COLO668 (cell line): ENCODE data around the gene CALCR.
A peak's percentile ranks its signal among the peaks of the same experiment; 100 is the strongest.
"Not testable (repeated sequence)": the region's sequence is repeated elsewhere in the genome, so short reads cannot be mapped to it uniquely, and the experiment has no call there.

ENCODE experiments used
- DNase-seq: peaks from one replicate; lab custom pipeline; 2025; ENCODE audit not compliant: unreplicated experiment; lab: John Stamatoyannopoulos, UW

CALCR gene

GRCh38 chr7:93574646-93575554, at the start of gene CALCR:
TSS of gene CALCR (minus strand) at chr7:93574724. CDS start at chr7:93486981, 87,743 bp downstream.
- peak; percentile 44 for DNase-seq

DNA sequence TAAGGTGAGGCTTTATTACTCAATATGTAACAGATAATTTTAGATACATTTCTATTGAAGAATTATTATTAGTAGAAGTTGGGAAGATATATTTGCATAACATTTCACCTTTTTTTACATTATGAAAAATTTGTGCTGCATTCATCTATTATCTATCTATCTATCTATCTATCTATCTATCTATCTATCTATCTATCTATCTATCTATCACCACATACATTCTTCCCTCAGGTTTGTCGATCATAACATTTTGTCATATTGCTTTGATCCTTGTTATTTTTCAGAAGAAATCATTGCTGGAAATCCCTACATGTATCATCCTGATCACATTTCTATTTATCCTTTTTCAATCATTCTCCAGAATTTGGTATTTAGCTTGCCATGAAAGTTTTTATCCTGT, 49.3 kb upstream of the CALCR start:
- DNase-seq = no peak

DNA sequence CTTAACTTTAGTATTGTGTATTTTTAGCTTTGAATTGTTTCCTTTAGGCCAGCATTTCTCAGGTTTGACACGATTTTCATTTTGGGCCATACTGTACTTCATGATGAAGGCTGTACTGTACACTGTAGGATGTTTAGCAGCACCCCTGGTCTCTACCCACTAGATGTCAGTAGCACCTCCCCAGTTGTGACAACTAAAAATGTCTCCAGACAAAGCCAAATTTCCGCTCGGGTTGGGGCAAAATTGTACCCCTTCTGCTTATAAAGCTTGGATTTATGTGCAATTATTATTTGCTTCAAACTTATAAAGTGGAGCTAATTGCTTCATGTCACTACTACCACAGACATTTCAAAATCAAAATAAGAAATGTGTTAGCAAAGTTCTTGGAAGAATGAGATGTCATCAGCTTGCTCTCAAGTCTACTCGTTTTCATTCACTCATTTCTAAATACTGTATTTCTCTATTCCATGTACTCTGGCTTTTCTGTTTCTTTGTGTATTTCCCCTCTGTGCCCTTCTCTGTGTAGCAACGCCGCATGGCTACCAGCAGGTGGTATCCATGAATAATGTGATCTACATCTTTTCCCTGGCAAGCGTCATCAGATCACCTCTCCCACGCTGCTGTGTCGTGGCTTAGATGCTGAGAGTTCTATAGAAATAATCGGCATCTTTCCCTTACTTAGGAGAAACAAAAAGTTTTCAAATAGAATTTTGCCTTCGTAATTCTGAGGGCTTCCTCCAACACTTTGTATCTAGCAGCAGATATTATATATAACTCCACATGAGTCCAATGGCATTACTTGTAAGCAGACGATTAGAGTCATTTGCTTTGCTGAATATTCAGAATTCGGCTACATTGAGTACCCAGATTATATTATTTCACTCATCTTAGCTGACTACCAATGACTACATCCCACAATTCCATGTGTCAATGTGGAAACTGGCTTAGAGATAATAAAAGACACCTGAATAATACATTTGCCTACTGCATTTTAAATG, 47.8 kb upstream of the CALCR start:
- DNase-seq = peak; percentile 11

- no peak for DNase-seq
Measured at GRCh38 chr7:93620864-93621263, 46.3 kb upstream of the CALCR start.

DNA sequence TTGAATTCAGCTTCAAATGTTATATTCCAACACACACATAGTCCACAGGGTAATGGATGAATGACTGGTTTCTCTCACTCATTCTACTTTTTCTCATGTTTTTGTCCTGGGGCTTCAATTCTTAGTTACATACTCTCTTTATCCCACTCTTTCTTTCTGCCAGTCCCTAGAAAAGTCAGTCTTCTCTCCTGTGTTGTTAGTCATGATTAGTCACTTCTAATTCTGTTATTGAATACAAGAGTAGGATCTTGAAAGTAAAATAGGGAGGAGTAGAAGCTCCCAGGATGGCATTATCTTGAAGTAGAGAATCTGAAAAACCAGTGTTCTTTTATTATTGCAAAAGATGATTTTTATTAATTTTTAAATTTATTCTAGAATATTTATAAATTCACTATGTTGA, 45.5 kb upstream of the CALCR start:
- no peak for DNase-seq

DNA sequence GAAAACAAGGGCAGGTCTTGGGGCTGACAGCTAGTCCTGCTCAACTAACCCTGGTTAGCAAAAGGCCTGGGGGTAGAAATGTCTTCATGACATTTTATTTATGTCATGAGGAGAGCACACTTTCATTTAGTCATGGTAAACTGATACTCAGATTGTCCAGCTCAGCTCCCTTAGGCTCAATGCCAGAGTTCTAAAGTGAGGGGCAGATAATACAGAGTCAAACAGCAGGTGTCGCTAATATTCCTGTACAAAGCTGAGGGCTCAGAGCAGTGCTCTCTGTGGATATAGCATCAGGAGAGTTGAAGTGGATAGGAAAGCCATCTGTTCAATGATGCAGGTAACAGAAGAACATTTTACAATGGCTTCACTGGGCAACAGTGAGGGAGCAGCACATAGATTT, 26.8 kb upstream of the CALCR start:
- DNase-seq = no peak

DNA sequence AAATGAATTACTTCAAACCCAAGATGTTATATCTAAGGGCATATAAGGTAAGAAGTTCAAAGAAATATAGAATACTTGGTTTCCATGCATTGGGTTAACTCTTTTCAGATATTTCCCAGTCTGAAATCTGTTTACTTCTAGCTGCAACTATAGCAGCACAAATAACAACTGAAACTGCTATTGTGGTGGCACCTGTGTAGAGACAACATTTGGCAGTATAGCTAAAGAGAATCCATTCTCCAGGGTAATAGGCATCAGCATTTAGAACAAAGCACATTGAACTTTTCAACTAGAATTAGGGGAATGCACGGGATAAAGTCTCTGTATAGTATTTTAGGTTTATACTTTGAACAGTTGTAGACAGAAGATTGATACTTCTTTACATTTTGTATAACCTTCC, 19.7 kb upstream of the CALCR start:
- DNase-seq = no peak

GRCh38 chr7:93592588-93593266, 18.2 kb upstream of the CALCR start:
- no peak for DNase-seq

GRCh38 chr7:93591224-93592050, 16.9 kb upstream of the CALCR start:
- not testable (repeated sequence) for DNase-seq

GRCh38 chr7:93586479-93586865, 11.9 kb upstream of the CALCR start:
- not testable (repeated sequence) for DNase-seq

- DNase-seq = not testable (repeated sequence)
Measured at GRCh38 chr7:93585694-93586478, 11.4 kb upstream of the CALCR start.

DNA sequence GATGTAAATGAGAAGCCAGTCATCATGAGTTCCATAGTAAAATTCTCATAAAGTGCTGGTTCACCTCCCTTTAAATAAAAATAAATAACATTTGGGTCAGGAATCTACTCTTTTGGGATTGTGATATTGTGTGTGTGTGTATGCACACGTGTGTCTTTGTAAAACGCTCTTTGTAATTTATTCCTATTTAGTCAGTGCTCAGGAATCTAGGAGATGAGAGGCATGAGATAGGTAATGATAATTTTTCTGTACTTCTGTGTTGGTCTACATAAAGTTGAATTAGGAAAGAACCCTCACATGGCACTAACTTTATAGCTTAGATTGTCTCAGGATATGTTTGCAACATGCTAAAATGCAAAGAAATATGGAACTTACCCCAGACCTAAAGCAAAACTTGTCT, 4.9 kb upstream of the CALCR start:
- no peak for DNase-seq

DNA sequence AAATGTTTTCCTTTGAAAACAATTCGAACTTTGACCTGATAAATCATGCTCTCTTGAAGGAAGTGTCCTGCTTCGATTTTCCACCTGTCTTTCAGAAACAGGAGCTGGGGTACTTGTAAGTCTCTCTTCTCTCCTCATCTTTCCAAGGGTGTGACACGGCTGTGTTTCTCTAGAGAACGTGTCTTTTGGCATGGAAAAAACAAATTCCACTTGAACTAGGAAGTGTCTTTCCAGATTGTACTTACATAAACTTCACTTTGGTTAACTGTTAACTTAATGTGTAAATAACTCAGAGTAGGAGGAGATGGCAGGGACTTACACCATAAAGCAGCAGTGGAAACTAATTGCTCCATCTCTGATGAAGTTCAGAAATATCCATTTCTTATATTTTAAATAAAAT, 4.2 kb upstream of the CALCR start:
- DNase-seq = no peak

- no peak for DNase-seq
Measured at GRCh38 chr7:93575555-93576399, 1.3 kb upstream of the CALCR start.

GRCh38 chr7:93574269-93574645, 267 bp downstream of the CALCR start:
- DNase-seq = no peak

- no peak for DNase-seq
Measured at GRCh38 chr7:93569189-93569588, 5.3 kb downstream of the CALCR start.

GRCh38 chr7:93566876-93567275, 7.6 kb downstream of the CALCR start:
- DNase-seq = no peak

DNA sequence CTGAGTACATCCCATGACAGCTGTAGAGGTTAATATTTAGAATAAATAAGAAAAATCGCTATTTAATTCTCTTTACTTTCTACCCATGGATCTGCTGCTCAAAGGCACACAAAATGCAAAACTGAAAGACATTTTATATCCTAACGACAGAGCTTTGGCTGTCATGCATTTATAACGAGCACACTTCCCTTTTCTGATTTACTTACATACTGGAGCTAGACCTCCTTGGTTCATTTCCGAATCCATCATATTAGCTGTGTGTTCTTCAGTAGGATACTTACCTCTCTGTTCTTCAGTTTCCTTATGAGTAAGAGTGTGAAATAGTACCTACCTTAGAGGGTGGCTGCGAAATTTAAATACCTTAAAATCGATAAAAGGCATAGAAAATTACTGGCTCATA, 10.9 kb downstream of the CALCR start:
- DNase-seq = no peak

- DNase-seq = no peak
Measured at GRCh38 chr7:93562936-93563335, 11.6 kb downstream of the CALCR start.
